ENCODE measurements around the gene NKAIN1.
A peak's percentile ranks its signal among the peaks of the same experiment; 100 is the strongest.

DNA sequence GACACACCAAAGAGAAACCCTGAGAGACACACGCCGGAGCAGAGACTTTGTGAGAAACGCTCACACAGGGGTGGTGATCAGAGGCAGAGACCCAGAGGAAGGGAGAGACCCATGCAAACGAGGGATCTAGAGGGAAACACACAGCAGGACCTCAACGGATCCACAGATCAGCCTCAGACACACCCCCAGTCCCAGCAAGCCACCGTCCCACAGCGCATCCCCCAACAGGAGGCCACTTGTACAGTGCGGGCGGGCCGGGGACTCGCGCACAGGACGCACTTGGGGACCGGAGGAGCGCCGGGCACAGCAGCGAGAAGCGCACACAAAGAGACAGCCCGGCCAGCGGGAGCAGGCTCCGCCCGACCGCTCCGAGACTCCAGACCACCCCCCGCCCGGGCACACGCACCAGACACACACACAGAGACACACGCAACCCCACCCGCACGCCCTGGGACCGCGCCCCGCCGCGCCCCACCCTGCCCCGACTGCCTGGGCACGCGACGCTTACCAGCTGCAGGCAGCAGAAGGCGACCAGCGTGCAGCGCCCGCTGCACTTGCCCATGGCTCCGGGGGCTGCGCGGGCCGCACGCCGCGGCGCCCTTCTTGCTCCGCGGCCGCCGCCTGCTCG, 587 bp downstream of the NKAIN1 start:
- TF ChIP-seq, protein P1, sequence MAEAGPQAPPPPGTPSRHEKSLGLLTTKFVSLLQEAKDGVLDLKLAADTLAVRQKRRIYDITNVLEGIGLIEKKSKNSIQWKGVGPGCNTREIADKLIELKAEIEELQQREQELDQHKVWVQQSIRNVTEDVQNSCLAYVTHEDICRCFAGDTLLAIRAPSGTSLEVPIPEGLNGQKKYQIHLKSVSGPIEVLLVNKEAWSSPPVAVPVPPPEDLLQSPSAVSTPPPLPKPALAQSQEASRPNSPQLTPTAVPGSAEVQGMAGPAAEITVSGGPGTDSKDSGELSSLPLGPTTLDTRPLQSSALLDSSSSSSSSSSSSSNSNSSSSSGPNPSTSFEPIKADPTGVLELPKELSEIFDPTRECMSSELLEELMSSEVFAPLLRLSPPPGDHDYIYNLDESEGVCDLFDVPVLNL (CRISPR knock-in tag; IDR thresholded peaks at IDR 0.05; ENCODE audit: borderline replicate concordance, low read depth) = 0 out of 2 replicates have a peak, but pooled peaks have one; percentile 34
- TF ChIP-seq, protein P2, sequence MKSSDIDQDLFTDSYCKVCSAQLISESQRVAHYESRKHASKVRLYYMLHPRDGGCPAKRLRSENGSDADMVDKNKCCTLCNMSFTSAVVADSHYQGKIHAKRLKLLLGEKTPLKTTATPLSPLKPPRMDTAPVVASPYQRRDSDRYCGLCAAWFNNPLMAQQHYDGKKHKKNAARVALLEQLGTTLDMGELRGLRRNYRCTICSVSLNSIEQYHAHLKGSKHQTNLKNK (CRISPR knock-in tag; IDR thresholded peaks at IDR 0.05) = no peak
- TF ChIP-seq, protein P3, sequence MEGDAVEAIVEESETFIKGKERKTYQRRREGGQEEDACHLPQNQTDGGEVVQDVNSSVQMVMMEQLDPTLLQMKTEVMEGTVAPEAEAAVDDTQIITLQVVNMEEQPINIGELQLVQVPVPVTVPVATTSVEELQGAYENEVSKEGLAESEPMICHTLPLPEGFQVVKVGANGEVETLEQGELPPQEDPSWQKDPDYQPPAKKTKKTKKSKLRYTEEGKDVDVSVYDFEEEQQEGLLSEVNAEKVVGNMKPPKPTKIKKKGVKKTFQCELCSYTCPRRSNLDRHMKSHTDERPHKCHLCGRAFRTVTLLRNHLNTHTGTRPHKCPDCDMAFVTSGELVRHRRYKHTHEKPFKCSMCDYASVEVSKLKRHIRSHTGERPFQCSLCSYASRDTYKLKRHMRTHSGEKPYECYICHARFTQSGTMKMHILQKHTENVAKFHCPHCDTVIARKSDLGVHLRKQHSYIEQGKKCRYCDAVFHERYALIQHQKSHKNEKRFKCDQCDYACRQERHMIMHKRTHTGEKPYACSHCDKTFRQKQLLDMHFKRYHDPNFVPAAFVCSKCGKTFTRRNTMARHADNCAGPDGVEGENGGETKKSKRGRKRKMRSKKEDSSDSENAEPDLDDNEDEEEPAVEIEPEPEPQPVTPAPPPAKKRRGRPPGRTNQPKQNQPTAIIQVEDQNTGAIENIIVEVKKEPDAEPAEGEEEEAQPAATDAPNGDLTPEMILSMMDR (IDR thresholded peaks at IDR 0.05) = no peak
- TF ChIP-seq SP1 (CRISPR knock-in tag; conservative IDR thresholded peaks at IDR 0.05) (no peak), ZNF232 (CRISPR knock-in tag; IDR thresholded peaks at IDR 0.05) (no peak), JUN (CRISPR knock-in tag; IDR thresholded peaks at IDR 0.05) (no peak)
- TF ChIP-seq, protein P4, sequence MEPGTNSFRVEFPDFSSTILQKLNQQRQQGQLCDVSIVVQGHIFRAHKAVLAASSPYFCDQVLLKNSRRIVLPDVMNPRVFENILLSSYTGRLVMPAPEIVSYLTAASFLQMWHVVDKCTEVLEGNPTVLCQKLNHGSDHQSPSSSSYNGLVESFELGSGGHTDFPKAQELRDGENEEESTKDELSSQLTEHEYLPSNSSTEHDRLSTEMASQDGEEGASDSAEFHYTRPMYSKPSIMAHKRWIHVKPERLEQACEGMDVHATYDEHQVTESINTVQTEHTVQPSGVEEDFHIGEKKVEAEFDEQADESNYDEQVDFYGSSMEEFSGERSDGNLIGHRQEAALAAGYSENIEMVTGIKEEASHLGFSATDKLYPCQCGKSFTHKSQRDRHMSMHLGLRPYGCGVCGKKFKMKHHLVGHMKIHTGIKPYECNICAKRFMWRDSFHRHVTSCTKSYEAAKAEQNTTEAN (CRISPR knock-in tag; IDR thresholded peaks at IDR 0.05) = no peak
- TF ChIP-seq, protein P5, sequence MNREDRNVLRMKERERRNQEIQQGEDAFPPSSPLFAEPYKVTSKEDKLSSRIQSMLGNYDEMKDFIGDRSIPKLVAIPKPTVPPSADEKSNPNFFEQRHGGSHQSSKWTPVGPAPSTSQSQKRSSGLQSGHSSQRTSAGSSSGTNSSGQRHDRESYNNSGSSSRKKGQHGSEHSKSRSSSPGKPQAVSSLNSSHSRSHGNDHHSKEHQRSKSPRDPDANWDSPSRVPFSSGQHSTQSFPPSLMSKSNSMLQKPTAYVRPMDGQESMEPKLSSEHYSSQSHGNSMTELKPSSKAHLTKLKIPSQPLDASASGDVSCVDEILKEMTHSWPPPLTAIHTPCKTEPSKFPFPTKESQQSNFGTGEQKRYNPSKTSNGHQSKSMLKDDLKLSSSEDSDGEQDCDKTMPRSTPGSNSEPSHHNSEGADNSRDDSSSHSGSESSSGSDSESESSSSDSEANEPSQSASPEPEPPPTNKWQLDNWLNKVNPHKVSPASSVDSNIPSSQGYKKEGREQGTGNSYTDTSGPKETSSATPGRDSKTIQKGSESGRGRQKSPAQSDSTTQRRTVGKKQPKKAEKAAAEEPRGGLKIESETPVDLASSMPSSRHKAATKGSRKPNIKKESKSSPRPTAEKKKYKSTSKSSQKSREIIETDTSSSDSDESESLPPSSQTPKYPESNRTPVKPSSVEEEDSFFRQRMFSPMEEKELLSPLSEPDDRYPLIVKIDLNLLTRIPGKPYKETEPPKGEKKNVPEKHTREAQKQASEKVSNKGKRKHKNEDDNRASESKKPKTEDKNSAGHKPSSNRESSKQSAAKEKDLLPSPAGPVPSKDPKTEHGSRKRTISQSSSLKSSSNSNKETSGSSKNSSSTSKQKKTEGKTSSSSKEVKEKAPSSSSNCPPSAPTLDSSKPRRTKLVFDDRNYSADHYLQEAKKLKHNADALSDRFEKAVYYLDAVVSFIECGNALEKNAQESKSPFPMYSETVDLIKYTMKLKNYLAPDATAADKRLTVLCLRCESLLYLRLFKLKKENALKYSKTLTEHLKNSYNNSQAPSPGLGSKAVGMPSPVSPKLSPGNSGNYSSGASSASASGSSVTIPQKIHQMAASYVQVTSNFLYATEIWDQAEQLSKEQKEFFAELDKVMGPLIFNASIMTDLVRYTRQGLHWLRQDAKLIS (CRISPR knock-in tag; IDR thresholded peaks at IDR 0.05; ENCODE audit: borderline replicate concordance) = no peak
